K562 (cell line): ENCODE measurements around the gene IL1F10. TPM values are rescaled to one million over a fixed set of nuclear protein-coding genes. Genes with fewer than 3 reads are reported as not detected.

ENCODE experiments used
- ATAC-seq: fragments of 200-7000 bp; cut with Tn5 transposase; 3 replicates; pipeline ENCODE4 v1.9.1; 2020; ENCODE audit warnings: moderate library complexity
- BruUV-seq: library from RNA; stranded (reverse); fragments of 400-500 nt; replicated peaks from 2 replicates; lab custom pipeline; 2021; lab: Mats Ljungman, UMichigan
- CTCF ChIA-PET: fragments of 300-600 bp; formaldehyde crosslinking; extraction: SDS; loops from one replicate; lab custom pipeline; 2021; ENCODE audit warnings: low intra/inter-chr PET ratio; lab: Yijun Ruan, JAX
- POLR2A ChIA-PET: fragments of 300-600, 350-650 bp; sonication (Branson Sonifier 250); formaldehyde crosslinking; extraction: SDS; loops from one replicate; lab custom pipeline; 2021; ENCODE audit warnings: antibody characterized with exemption, inconsistent platforms; lab: Yijun Ruan, JAX
- DNase-seq, 4 experiments: peaks; one replicate each; pipeline versions ENCODE4 v3.0.0 to v3.0.0-alpha.2; 2011 to 2018; ENCODE audit warnings: low spot score in 3 of 4, mixed read lengths in 3 of 4; ENCODE audit errors: extremely low read depth in 1 of 4
- FAIRE-seq: peaks from 2 replicates; lab custom pipeline; 2011; peaks lifted over from hg19 to GRCh38; lab: Jason Lieb, UNC
- H2AFZ ChIP-seq: 2 replicates; pipeline ENCODE4 v1.6.0; 2011; ENCODE audit warnings: low read depth, low read length, control low read depth, inconsistent platforms
- H3K27ac ChIP-seq: fragments of 200-600 bp; 3 replicates; pipeline ENCODE4 v1.8.0; 2011; ENCODE audit warnings: low read depth, mild to moderate bottlenecking, control low read depth, inconsistent platforms, low read length, moderate library complexity, mixed read lengths; ENCODE audit errors: extremely low read depth
- H3K27me3 ChIP-seq, 2 experiments: fragments of 300-600 bp in 1 of 2; 2 replicates in 1 of 2; 3 replicates in 1 of 2; pipeline versions ENCODE4 v1.6.0 to v1.8.0; 2011; ENCODE audit warnings: inconsistent platforms in 2 of 2, low read length in 2 of 2, mild to moderate bottlenecking in 1 of 2, mixed read lengths in 1 of 2, moderate library complexity in 1 of 2; ENCODE audit not compliant: control insufficient read depth in 2 of 2, insufficient read depth in 2 of 2
- H3K36me3 ChIP-seq: fragments of 300-600 bp; 3 replicates; pipeline ENCODE4 v1.8.0; 2011; ENCODE audit warnings: mild to moderate bottlenecking, low read length, inconsistent platforms; ENCODE audit not compliant: control insufficient read depth, insufficient read depth
- H3K4me1 ChIP-seq, 2 experiments: fragments of 200-600 bp in 1 of 2; replicated peaks in 1 of 2; 2 replicates in 1 of 2; 3 replicates in 1 of 2; pipeline versions ENCODE4 v1.5.1 to v1.8.0; 2011; ENCODE audit warnings: inconsistent platforms in 2 of 2, low read length in 2 of 2, mild to moderate bottlenecking in 1 of 2, mixed read lengths in 1 of 2, moderate library complexity in 1 of 2; ENCODE audit not compliant: control insufficient read depth in 2 of 2, insufficient read depth in 2 of 2
- H3K4me2 ChIP-seq: 2 replicates; pipeline ENCODE4 v1.6.1; 2011; ENCODE audit warnings: low read length, control low read depth, inconsistent platforms, mixed read lengths; ENCODE audit not compliant: insufficient read depth
- H3K4me3 ChIP-seq: fragments of 200-600 bp; sonication (generic), shearing (Covaris generic); 2 replicates; pipeline ENCODE4 v1.5.1; 2016; ENCODE audit warnings: control low read depth, inconsistent platforms
- H3K79me2 ChIP-seq: fragments of 200-600 bp; 3 replicates; pipeline ENCODE4 v1.8.0; 2011; ENCODE audit warnings: low read length, inconsistent platforms; ENCODE audit not compliant: control insufficient read depth, insufficient read depth
- H3K9ac ChIP-seq, 2 experiments: 2 replicates each; pipeline versions ENCODE4 v1.6.0 to v1.6.1; 2011; ENCODE audit warnings: low read depth in 2 of 2, low read length in 2 of 2, control low read depth in 1 of 2, inconsistent platforms in 1 of 2, mild to moderate bottlenecking in 1 of 2, mixed read lengths in 1 of 2; ENCODE audit not compliant: insufficient read depth in 1 of 2
- H3K9me1 ChIP-seq: one replicate; pipeline ENCODE4 v1.6.0; 2011; ENCODE audit warnings: inconsistent platforms, mild to moderate bottlenecking, low read length, moderate library complexity; ENCODE audit not compliant: control insufficient read depth, insufficient read depth
- H3K9me3 ChIP-seq: replicated peaks from 2 replicates; pipeline ENCODE4 v1.5.1; 2011; ENCODE audit warnings: low read depth, low read length, inconsistent platforms; ENCODE audit not compliant: control insufficient read depth, insufficient read depth
- H4K20me1 ChIP-seq: replicated peaks from 2 replicates; pipeline ENCODE4 v1.6.1; 2011; ENCODE audit warnings: low read length, inconsistent platforms, mixed read lengths; ENCODE audit not compliant: control insufficient read depth, insufficient read depth
- BCLAF1 ChIP-seq, 2 experiments: fragments of 450-650 bp in 1 of 2; IDR thresholded peaks; 2 replicates each; pipeline ENCODE4 v1.6.1; 2011 to 2017; ENCODE audit warnings: low read depth in 2 of 2, antibody characterized with exemption in 1 of 2, borderline replicate concordance in 1 of 2, low read length in 1 of 2, mild to moderate bottlenecking in 1 of 2, mixed read lengths in 1 of 2; ENCODE audit not compliant: control insufficient read depth in 1 of 2
- CREB1 ChIP-seq, 2 experiments: sonication (generic) in 1 of 2; formaldehyde crosslinking in 1 of 2; IDR thresholded peaks; 2 replicates each; pipeline versions ENCODE4 v1.6.1 to v1.8.0; 2012 to 2022; ENCODE audit warnings: inconsistent platforms in 1 of 2, mild to moderate bottlenecking in 1 of 2, missing genetic modification reagents in 1 of 2, moderate library complexity in 1 of 2
- POLR2AphosphoS5 ChIP-seq: IDR thresholded peaks from 2 replicates; pipeline ENCODE4 v1.6.1; 2011; ENCODE audit warnings: mild to moderate bottlenecking, low read depth, low read length, moderate library complexity; ENCODE audit not compliant: control insufficient read depth, insufficient read depth
- SMARCA4 ChIP-seq: fragments of 450-650 bp; IDR thresholded peaks from 2 replicates; pipeline ENCODE4 v1.6.1; 2016
- SMARCA5 ChIP-seq: fragments of 450-650 bp; IDR thresholded peaks from 2 replicates; pipeline ENCODE4 v1.6.1; 2016
- SREBF2 ChIP-seq: sonication (generic); formaldehyde crosslinking; IDR thresholded peaks from 2 replicates; pipeline ENCODE4 v1.4.0; 2020; ENCODE audit warnings: mild to moderate bottlenecking, missing genetic modification reagents
- TCF7 ChIP-seq: sonication (generic); IDR thresholded peaks from 2 replicates; pipeline ENCODE4 v1.6.1; 2016; ENCODE audit warnings: antibody characterized with exemption, borderline replicate concordance
- TEAD4 ChIP-seq, 2 experiments: sonication (generic) in 1 of 2; formaldehyde crosslinking in 1 of 2; IDR thresholded peaks; 2 replicates each; pipeline versions ENCODE4 v1.6.1 to v1.8.0; 2012 to 2022; ENCODE audit warnings: borderline replicate concordance in 1 of 2, inconsistent platforms in 1 of 2, low read length in 1 of 2, mild to moderate bottlenecking in 1 of 2, missing genetic modification reagents in 1 of 2
- ZNF23 ChIP-seq: fragments of 250-450 bp; sonication (Bioruptor Pico); IDR thresholded peaks from 2 replicates; pipeline ENCODE4 v1.4.0; 2020; ENCODE audit warnings: mild to moderate bottlenecking
- ZNF407 ChIP-seq: fragments of 450-650 bp; IDR thresholded peaks from 2 replicates; pipeline ENCODE4 v1.6.1; 2016; ENCODE audit warnings: low read depth
- whole genome bisulfite sequencing: fragments of 100-300 bp; shearing (Covaris generic); methylation state at CpG from one replicate; pipeline ENCODE4 v1.1.6; 2016; ENCODE audit warnings: low coverage, mixed read lengths; ENCODE audit not compliant: insufficient coverage; ENCODE audit errors: missing lambda C conversion rate; 5-methylcytosine and 5-hydroxymethylcytosine counted together
- in situ Hi-C: fragments of 300-500 bp; cut with MboI; formaldehyde crosslinking; loops from 4 replicates; pipeline ENCODE4 v1.15.0; 2018; ENCODE audit warnings: inconsistent platforms, mixed read lengths
- intact Hi-C: fragments of 100-400 bp; cut with micrococcal nuclease; formaldehyde crosslinking; loops from 2 replicates; pipeline ENCODE4 v1.14.2; 2022
- polyA plus RNA-seq, 8 experiments: library from polyadenylated mRNA; depleted of rRNA in 4 of 8; stranded (reverse) in 5 of 8; unstranded in 3 of 8; fragments of >200 nt; fragmentation: Nextera tagmentation in 2 of 8; fragmentation: Illumina TruSeq in 1 of 8; extraction: Ambion mirVana in 2 of 8; extraction: Trizol in 1 of 8; gene quantifications; 2 replicates each; pipeline versions ENCODE4 v1.2.1 to v1.2.3, GENCODE V29; 2011 to 2014; ENCODE audit warnings: inconsistent platforms in 1 of 8, missing spikeins in 1 of 8
- total RNA-seq, 7 experiments: library from RNA; depleted of rRNA in 6 of 7; stranded (reverse); fragments of >200 nt in 6 of 7; fragmentation: Illumina TruSeq in 2 of 7; extraction: Trizol in 2 of 7; gene quantifications; 2 replicates each; pipeline versions ENCODE4 v1.2.1 to v1.2.3, GENCODE V29; 2011 to 2021; ENCODE audit warnings: low replicate concordance in 1 of 7

IL1F10 gene
- total and polyA plus RNA-seq, 9 of the 15 experiments (the other 6 are each of a cell fraction or from before 2014, with no cell fraction given), result not detected

GRCh38 chr2:113098532-113098931 lies 30.8 kb downstream of the IL1F10 start:
- no peak overlapping the region for H3K4me2 ChIP-seq
- intact Hi-C loops, result no loop called here
- no peak for FAIRE-seq
- no peak for DNase-seq
- no peak for ATAC-seq
- no peaks in the 10 kb centered on the region for H3K36me3 ChIP-seq
- 4% methylated on average over 6 of the region's 6 CpGs for WGBS
- H4K20me1 ChIP-seq, result no peaks in the 10 kb centered on the region
- no peaks in the 10 kb centered on the region for H3K79me2 ChIP-seq
- no peak overlapping the region for H3K27ac ChIP-seq
- H3K27me3 ChIP-seq, result peaks cover 16 to 31% of the 10 kb centered on the region in 2 experiments
- H2AFZ ChIP-seq, result no peak overlapping the region
- H3K4me3 ChIP-seq, result no peak overlapping the region
- CTCF ChIA-PET, result interaction anchor here (0.6 kb wide), 1 partner anchor 96 kb away, joined by 3 read pairs; no protein-coding TSS in a partner anchor
- H3K9me1 ChIP-seq, result no peaks in the 10 kb centered on the region
- POLR2A ChIA-PET, result interaction anchor here (0.6 kb wide), 1 partner anchor 136 kb away, joined by 3 read pairs; no protein-coding TSS in a partner anchor
- H3K9me3 ChIP-seq, result 0 out of 2 replicates have a peak, but pooled peaks cover 2% of the 10 kb centered on the region
- in situ Hi-C loops, result no loop called here
- no peak overlapping the region for H3K9ac ChIP-seq
- no peaks in the 10 kb centered on the region; a peak in 1 of 5 replicates for H3K4me1 ChIP-seq
- BruUV-seq, result no TSS peak
- TF ChIP-seq SREBF2 (CRISPR knock-in tag) (no peak), ZNF407 (no peak), TEAD4 (IDR thresholded peaks at IDR 0.05; ENCODE audit: low read length) (no peak), TEAD4 (CRISPR knock-in tag; IDR thresholded peaks at IDR 0.05; ENCODE audit: borderline replicate concordance) (no peak), BCLAF1 (IDR thresholded peaks at IDR 0.05; ENCODE audit: borderline replicate concordance in 1 of 2, control insufficient read depth in 1 of 2, low read depth in 2 of 2, low read length in 1 of 2) (no peak), SMARCA4 (no peak), SMARCA5 (no peak), TCF7 (no peak), POLR2AphosphoS5 (no peak), CREB1 (IDR thresholded peaks at IDR 0.05) (no peak), CREB1 (CRISPR knock-in tag; IDR thresholded peaks at IDR 0.05) (no peak), ZNF23 (CRISPR knock-in tag) (no peak)
